GM12878 (cell line): ENCODE measurements around the gene DYNLL1. TPM values are rescaled to one million over a fixed set of nuclear protein-coding genes. Genes with fewer than 3 reads are reported as not detected.
A peak's percentile ranks its signal among the peaks of the same experiment; 100 is the strongest.

Experiments
- ASH2L ChIP-seq: fragments of 300-600, 200-600 bp; sonication (generic); IDR thresholded peaks from 2 replicates; pipeline ENCODE4 v1.6.1; 2017; ENCODE audit warnings: low read depth, mild to moderate bottlenecking, borderline replicate concordance
- BACH1 ChIP-seq: fragments of 450-650 bp; IDR thresholded peaks from 2 replicates; pipeline ENCODE4 v1.6.1; 2017; ENCODE audit warnings: mild to moderate bottlenecking, borderline replicate concordance
- BMI1 ChIP-seq: fragments of 450-650 bp; IDR thresholded peaks from 2 replicates; pipeline ENCODE4 v1.6.1; 2016; ENCODE audit warnings: mild to moderate bottlenecking, moderate library complexity, borderline replicate concordance
- CBFB ChIP-seq: IDR thresholded peaks from 2 replicates; pipeline ENCODE4 v1.6.1; 2016; ENCODE audit warnings: antibody characterized with exemption, low read depth
- CBX5 ChIP-seq: sonication (generic); IDR thresholded peaks from 2 replicates; pipeline ENCODE4 v1.6.1; 2016; ENCODE audit warnings: low read depth, moderate library complexity, mild to moderate bottlenecking, inconsistent platforms
- EP300 ChIP-seq, 2 experiments: fragments of 150-350 bp in 1 of 2; IDR thresholded peaks; 2 replicates each; pipeline ENCODE4 v1.6.1; 2011 to 2012; ENCODE audit warnings: low read depth in 2 of 2, low read length in 2 of 2, borderline replicate concordance in 1 of 2, improper control_type of control experiment in 1 of 2, inconsistent platforms in 1 of 2; ENCODE audit not compliant: control insufficient read depth in 1 of 2
- ESRRA ChIP-seq: IDR thresholded peaks from 2 replicates; pipeline ENCODE4 v1.6.1; 2012; ENCODE audit warnings: mild to moderate bottlenecking, low read length, improper control_type of control experiment
- MEF2B ChIP-seq: fragments of 450-650 bp; IDR thresholded peaks from 2 replicates; pipeline ENCODE4 v1.6.1; 2018; ENCODE audit warnings: mild to moderate bottlenecking, moderate library complexity; ENCODE audit not compliant: partially characterized antibody, poor library complexity, severe bottlenecking
- NFYA ChIP-seq: IDR thresholded peaks from 2 replicates; pipeline ENCODE4 v1.6.1; 2011; ENCODE audit warnings: low read depth, mild to moderate bottlenecking, low read length, improper control_type of control experiment, borderline replicate concordance
- PML ChIP-seq: IDR thresholded peaks from 2 replicates; pipeline ENCODE4 v1.6.1; 2012; ENCODE audit warnings: low read length, inconsistent platforms
- POLR2AphosphoS2 ChIP-seq: IDR thresholded peaks from 2 replicates; pipeline ENCODE4 v1.6.1; 2011; ENCODE audit warnings: low read depth, mild to moderate bottlenecking, low read length, improper control_type of control experiment, moderate library complexity
- RUNX3 ChIP-seq: IDR thresholded peaks from 2 replicates; pipeline ENCODE4 v1.6.1; 2012; ENCODE audit warnings: low read length, inconsistent platforms
- SMC3 ChIP-seq: IDR thresholded peaks from 2 replicates; pipeline ENCODE4 v1.6.1; 2011; ENCODE audit warnings: low read length, improper control_type of control experiment, borderline replicate concordance
- SREBF2 ChIP-seq: IDR thresholded peaks from 2 replicates; pipeline ENCODE4 v1.6.1; 2012; ENCODE audit warnings: mild to moderate bottlenecking, low read length
- TAF1 ChIP-seq: IDR thresholded peaks from 2 replicates; pipeline ENCODE4 v1.6.1; 2011; ENCODE audit warnings: mild to moderate bottlenecking, low read depth, low read length, borderline replicate concordance
- TARDBP ChIP-seq: IDR thresholded peaks from 2 replicates; pipeline ENCODE4 v1.6.1; 2016; ENCODE audit warnings: borderline replicate concordance
- ZNF622 ChIP-seq: fragments of 450-650 bp; IDR thresholded peaks from 2 replicates; pipeline ENCODE4 v1.6.1; 2017; ENCODE audit warnings: mild to moderate bottlenecking, inconsistent platforms
- ZZZ3 ChIP-seq: IDR thresholded peaks from 2 replicates; pipeline ENCODE4 v1.6.1; 2011; ENCODE audit warnings: low read depth; ENCODE audit not compliant: control insufficient read depth, insufficient read length
- polyA plus RNA-seq, 11 experiments: library from polyadenylated mRNA; depleted of rRNA in 4 of 11; unstranded in 6 of 11; stranded (reverse) in 5 of 11; fragments of >200 nt; fragmentation: Nextera tagmentation in 4 of 11; fragmentation: Illumina TruSeq in 1 of 11; extraction: Ambion mirVana in 4 of 11; extraction: Trizol in 1 of 11; gene quantifications; 1 replicate in 1 of 11; 2 replicates in 10 of 11; pipeline versions ENCODE4 v1.2.1 to v1.2.3, GENCODE V29; 2011 to 2016; ENCODE audit warnings: inconsistent platforms in 2 of 11, missing spikeins in 2 of 11, low read depth in 1 of 11
- total RNA-seq, 4 experiments: library from RNA; depleted of rRNA in 3 of 4; stranded (reverse); fragments of >200 nt in 3 of 4; fragmentation: Illumina TruSeq in 1 of 4; extraction: Trizol in 1 of 4; gene quantifications; 2 replicates each; pipeline versions ENCODE4 v1.2.1 to v1.2.3, GENCODE V29; 2013 to 2021
- TF ChIP-seq, protein P1 (sequence below): IDR thresholded peaks from 2 replicates; pipeline ENCODE4 v1.6.1; 2011; ENCODE audit warnings: low read depth, low read length, improper control_type of control experiment, borderline replicate concordance
- TF ChIP-seq, protein P2 (sequence below): IDR thresholded peaks from 2 replicates; pipeline ENCODE4 v1.6.1; 2012; ENCODE audit warnings: low read length, inconsistent platforms
- TF ChIP-seq, protein P3 (sequence below): fragments of 450-650 bp; formaldehyde crosslinking; IDR thresholded peaks from 2 replicates; pipeline ENCODE4 v1.4.0; 2020; ENCODE audit warnings: mild to moderate bottlenecking, moderate library complexity
- TF ChIP-seq, protein P4 (sequence below): fragments of 450-650 bp; IDR thresholded peaks from 2 replicates; pipeline ENCODE4 v1.6.1; 2017; ENCODE audit warnings: antibody characterized with exemption, mild to moderate bottlenecking, moderate library complexity

Gene DYNLL1
- total and polyA plus RNA-seq, 10 of the 15 experiments (the other 5 are each of a cell fraction or from before 2014, with no cell fraction given) = 239 to 796 (median 379) TPM

DNA sequence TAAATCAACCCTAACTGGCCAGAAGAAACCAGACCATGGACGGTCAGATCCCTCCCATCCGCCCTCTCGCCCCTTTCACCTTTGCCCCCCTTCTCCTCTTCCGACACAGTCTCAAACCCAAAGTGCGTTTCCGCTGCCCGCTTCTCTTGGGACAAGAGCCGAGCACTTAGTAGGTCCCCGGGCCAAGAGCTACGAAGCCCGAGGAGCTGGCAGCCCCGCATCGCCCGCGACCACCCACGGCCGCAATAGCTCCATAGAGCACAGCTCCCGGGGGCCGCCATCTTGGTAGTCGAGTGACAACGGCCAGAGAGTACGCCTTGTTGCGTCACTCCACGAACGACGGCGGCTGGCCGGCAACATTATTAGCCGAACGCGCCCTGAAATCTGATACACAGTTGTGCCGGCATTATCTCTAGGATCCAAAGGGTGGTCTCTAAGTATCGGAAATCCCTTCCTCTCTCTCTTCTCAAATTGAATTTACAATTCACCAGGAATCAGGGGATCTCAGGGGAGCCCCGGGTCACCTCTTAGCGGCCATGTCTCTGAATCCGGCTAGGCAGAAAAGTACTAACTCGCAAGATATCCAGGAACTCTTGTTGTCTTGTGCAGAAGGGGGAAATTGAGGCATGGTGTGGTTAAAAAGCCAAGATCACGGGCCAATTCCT is 33.1 kb downstream of the DYNLL1 start, which contains the start of gene COQ5 (continued):
- TF ChIP-seq POLR2AphosphoS2 (peak; percentile 75; the same call in 1 of the 2 replicates), CBFB (peak; percentile 77), BMI1 (no peak), CBX5 (no peak), MEF2B (peak; percentile 27), ZZZ3 (no peak), ASH2L (peak; percentile 95), BACH1 (0 out of 2 replicates have a peak, but pooled peaks have one; percentile 21), EP300 (IDR thresholded peaks at IDR 0.05; ENCODE audit: borderline replicate concordance in 1 of 2, control insufficient read depth in 1 of 2, low read depth in 2 of 2, low read length in 2 of 2) (no peak), PML (peak; percentile 63), ESRRA (no peak), TARDBP (peak; percentile 15; the same call in 1 of the 2 replicates), ZNF622 (no peak), RUNX3 (no peak; the same call in 1 of the 2 replicates), SREBF2 (no peak), SMC3 (no peak), NFYA (no peak), TAF1 (peak; percentile 94)
- TF ChIP-seq, protein P1, sequence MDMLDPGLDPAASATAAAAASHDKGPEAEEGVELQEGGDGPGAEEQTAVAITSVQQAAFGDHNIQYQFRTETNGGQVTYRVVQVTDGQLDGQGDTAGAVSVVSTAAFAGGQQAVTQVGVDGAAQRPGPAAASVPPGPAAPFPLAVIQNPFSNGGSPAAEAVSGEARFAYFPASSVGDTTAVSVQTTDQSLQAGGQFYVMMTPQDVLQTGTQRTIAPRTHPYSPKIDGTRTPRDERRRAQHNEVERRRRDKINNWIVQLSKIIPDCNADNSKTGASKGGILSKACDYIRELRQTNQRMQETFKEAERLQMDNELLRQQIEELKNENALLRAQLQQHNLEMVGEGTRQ = no peak
- TF ChIP-seq, protein P2, sequence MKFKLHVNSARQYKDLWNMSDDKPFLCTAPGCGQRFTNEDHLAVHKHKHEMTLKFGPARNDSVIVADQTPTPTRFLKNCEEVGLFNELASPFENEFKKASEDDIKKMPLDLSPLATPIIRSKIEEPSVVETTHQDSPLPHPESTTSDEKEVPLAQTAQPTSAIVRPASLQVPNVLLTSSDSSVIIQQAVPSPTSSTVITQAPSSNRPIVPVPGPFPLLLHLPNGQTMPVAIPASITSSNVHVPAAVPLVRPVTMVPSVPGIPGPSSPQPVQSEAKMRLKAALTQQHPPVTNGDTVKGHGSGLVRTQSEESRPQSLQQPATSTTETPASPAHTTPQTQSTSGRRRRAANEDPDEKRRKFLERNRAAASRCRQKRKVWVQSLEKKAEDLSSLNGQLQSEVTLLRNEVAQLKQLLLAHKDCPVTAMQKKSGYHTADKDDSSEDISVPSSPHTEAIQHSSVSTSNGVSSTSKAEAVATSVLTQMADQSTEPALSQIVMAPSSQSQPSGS = no peak; the same call in 1 of the 2 replicates
- TF ChIP-seq, protein P3, sequence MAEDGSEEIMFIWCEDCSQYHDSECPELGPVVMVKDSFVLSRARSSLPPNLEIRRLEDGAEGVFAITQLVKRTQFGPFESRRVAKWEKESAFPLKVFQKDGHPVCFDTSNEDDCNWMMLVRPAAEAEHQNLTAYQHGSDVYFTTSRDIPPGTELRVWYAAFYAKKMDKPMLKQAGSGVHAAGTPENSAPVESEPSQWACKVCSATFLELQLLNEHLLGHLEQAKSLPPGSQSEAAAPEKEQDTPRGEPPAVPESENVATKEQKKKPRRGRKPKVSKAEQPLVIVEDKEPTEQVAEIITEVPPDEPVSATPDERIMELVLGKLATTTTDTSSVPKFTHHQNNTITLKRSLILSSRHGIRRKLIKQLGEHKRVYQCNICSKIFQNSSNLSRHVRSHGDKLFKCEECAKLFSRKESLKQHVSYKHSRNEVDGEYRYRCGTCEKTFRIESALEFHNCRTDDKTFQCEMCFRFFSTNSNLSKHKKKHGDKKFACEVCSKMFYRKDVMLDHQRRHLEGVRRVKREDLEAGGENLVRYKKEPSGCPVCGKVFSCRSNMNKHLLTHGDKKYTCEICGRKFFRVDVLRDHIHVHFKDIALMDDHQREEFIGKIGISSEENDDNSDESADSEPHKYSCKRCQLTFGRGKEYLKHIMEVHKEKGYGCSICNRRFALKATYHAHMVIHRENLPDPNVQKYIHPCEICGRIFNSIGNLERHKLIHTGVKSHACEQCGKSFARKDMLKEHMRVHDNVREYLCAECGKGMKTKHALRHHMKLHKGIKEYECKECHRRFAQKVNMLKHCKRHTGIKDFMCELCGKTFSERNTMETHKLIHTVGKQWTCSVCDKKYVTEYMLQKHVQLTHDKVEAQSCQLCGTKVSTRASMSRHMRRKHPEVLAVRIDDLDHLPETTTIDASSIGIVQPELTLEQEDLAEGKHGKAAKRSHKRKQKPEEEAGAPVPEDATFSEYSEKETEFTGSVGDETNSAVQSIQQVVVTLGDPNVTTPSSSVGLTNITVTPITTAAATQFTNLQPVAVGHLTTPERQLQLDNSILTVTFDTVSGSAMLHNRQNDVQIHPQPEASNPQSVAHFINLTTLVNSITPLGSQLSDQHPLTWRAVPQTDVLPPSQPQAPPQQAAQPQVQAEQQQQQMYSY (CRISPR knock-in tag) = no peak
- TF ChIP-seq, protein P4, sequence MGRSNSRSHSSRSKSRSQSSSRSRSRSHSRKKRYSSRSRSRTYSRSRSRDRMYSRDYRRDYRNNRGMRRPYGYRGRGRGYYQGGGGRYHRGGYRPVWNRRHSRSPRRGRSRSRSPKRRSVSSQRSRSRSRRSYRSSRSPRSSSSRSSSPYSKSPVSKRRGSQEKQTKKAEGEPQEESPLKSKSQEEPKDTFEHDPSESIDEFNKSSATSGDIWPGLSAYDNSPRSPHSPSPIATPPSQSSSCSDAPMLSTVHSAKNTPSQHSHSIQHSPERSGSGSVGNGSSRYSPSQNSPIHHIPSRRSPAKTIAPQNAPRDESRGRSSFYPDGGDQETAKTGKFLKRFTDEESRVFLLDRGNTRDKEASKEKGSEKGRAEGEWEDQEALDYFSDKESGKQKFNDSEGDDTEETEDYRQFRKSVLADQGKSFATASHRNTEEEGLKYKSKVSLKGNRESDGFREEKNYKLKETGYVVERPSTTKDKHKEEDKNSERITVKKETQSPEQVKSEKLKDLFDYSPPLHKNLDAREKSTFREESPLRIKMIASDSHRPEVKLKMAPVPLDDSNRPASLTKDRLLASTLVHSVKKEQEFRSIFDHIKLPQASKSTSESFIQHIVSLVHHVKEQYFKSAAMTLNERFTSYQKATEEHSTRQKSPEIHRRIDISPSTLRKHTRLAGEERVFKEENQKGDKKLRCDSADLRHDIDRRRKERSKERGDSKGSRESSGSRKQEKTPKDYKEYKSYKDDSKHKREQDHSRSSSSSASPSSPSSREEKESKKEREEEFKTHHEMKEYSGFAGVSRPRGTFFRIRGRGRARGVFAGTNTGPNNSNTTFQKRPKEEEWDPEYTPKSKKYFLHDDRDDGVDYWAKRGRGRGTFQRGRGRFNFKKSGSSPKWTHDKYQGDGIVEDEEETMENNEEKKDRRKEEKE = no peak
